Caco-2 (cell line): ENCODE measurements around the gene MLLT10. TPM values are rescaled to one million over a fixed set of nuclear protein-coding genes. Genes with fewer than 3 reads are reported as not detected.

Source experiments
- BruUV-seq: library from RNA; stranded (reverse); fragments of 400-500 nt; replicated peaks from 2 replicates; lab custom pipeline; 2021; lab: Mats Ljungman, UMichigan
- CTCF ChIA-PET: fragments of 300-600 bp; sonication (Branson Sonifier 250); formaldehyde crosslinking; loops from one replicate; lab custom pipeline; 2022; ENCODE audit warnings: antibody characterized with exemption; lab: Charles Lee
- POLR2A ChIA-PET: fragments of 300-600 bp; sonication (Branson Sonifier 250); formaldehyde crosslinking; loops from one replicate; lab custom pipeline; 2022; ENCODE audit warnings: antibody characterized with exemption; lab: Charles Lee
- DNase-seq, 2 experiments: peaks; one replicate each; pipeline versions ENCODE4 v3.0.0 to v3.0.0-alpha.2; 2020 to 2022
- H3K27me3 ChIP-seq: replicated peaks from 2 replicates; pipeline ENCODE4 v1.6.0; 2011; ENCODE audit warnings: low read length; ENCODE audit not compliant: control insufficient read depth, insufficient read depth
- H3K36me3 ChIP-seq: 2 replicates; pipeline ENCODE4 v1.5.1; 2011; ENCODE audit warnings: low read length; ENCODE audit not compliant: control insufficient read depth, insufficient read depth
- H3K4me1 ChIP-seq: fragments of 250-450 bp; sonication (Bioruptor Pico); 2 replicates; pipeline ENCODE4 v1.5.1; 2020; ENCODE audit warnings: mild to moderate bottlenecking
- H3K4me3 ChIP-seq: 2 replicates; pipeline ENCODE4 v1.5.1; 2011; ENCODE audit warnings: low read depth, mild to moderate bottlenecking, control low read depth, low read length
- H3K9me3 ChIP-seq: fragments of 250-450 bp; sonication (Bioruptor Pico); 2 replicates; pipeline ENCODE4 v1.5.1; 2020; ENCODE audit warnings: mild to moderate bottlenecking, moderate library complexity
- H3K27ac Mint-ChIP-seq: one replicate; pipeline ENCODE4 v1.8.0; 2022; ENCODE audit warnings: mixed read lengths; ENCODE audit not compliant: unreplicated experiment
- H3K27me3 Mint-ChIP-seq: one replicate; pipeline ENCODE4 v1.8.0; 2022; ENCODE audit warnings: mixed read lengths; ENCODE audit not compliant: insufficient read depth, unreplicated experiment
- H3K36me3 Mint-ChIP-seq: one replicate; pipeline ENCODE4 v1.8.0; 2022; ENCODE audit warnings: mild to moderate bottlenecking, mixed read lengths; ENCODE audit not compliant: insufficient read depth, unreplicated experiment
- H3K4me1 Mint-ChIP-seq: one replicate; pipeline ENCODE4 v1.8.0; 2022; ENCODE audit warnings: low read depth, mixed read lengths; ENCODE audit not compliant: unreplicated experiment
- H3K4me3 Mint-ChIP-seq: one replicate; pipeline ENCODE4 v1.8.0; 2022; ENCODE audit warnings: mild to moderate bottlenecking, moderate library complexity, mixed read lengths; ENCODE audit not compliant: unreplicated experiment
- H3K9me3 Mint-ChIP-seq: one replicate; pipeline ENCODE4 v1.8.0; 2022; ENCODE audit warnings: mixed read lengths; ENCODE audit not compliant: unreplicated experiment
- CTCF ChIP-seq, 2 experiments: fragments of 200-600 bp in 1 of 2; IDR thresholded peaks; 1 replicate in 1 of 2; 2 replicates in 1 of 2; pipeline versions ENCODE4 v1.5.1 to v1.8.0; 2011 to 2022; ENCODE audit warnings: antibody characterized with exemption in 1 of 2, control low read depth in 1 of 2, inconsistent platforms in 1 of 2, low read depth in 1 of 2, low read length in 1 of 2, mild to moderate bottlenecking in 1 of 2, moderate library complexity in 1 of 2; ENCODE audit not compliant: insufficient read depth in 1 of 2, severe bottlenecking in 1 of 2, unreplicated experiment in 1 of 2
- intact Hi-C: fragments of 100-400 bp; cut with micrococcal nuclease; formaldehyde crosslinking; loops from one replicate; pipeline ENCODE4 v1.10.0; 2022; ENCODE audit not compliant: unreplicated experiment
- total RNA-seq: library from RNA; stranded (reverse); gene quantifications from 2 replicates; pipeline ENCODE4 v1.2.3, GENCODE V29; 2022

MLLT10 gene
- total RNA-seq, 1 experiment from 2014 or later = 84.3 TPM

GRCh38 chr10:21518641-21519396 is 15.2 kb upstream of the MLLT10 start:
- CTCF ChIA-PET = interaction anchor here (0.6 to 1.0 kb wide), 2 partner anchors 9 to 22 kb away, joined by 3 to 9 read pairs; no protein-coding TSS in a partner anchor
- Mint-ChIP-seq H3K27ac (peak overlapping the region; percentile 80), H3K4me1 (peaks cover 55% of the 10 kb centered on the region), H3K9me3 (no peaks in the 10 kb centered on the region), H3K4me3 (peak overlapping the region; percentile 92), H3K36me3 (peaks cover 5% of the 10 kb centered on the region), H3K27me3 (no peaks in the 10 kb centered on the region)
- peak overlapping the region; percentile 71 for H3K4me3 ChIP-seq
- no peaks in the 10 kb centered on the region for H3K36me3 ChIP-seq
- no TSS peak for BruUV-seq
- H3K4me1 ChIP-seq = peaks cover 43% of the 10 kb centered on the region
- POLR2A ChIA-PET = interaction anchor here (0.6 to 1.2 kb wide), 5 partner anchors 11 to 183 kb away, joined by 3 to 10 read pairs (median 7); no protein-coding TSS in a partner anchor
- TF ChIP-seq CTCF (IDR thresholded peaks at IDR 0.05; ENCODE audit: insufficient read depth in 1 of 2, low read depth in 1 of 2, low read length in 1 of 2, severe bottlenecking in 1 of 2, unreplicated experiment in 1 of 2) = no peak
- intact Hi-C loops = loop anchor here (5.0 kb wide), 1 partner anchor 433 kb away; no protein-coding TSS in a partner anchor
- no peaks in the 10 kb centered on the region for H3K9me3 ChIP-seq
- DNase-seq = no peak
- no peaks in the 10 kb centered on the region for H3K27me3 ChIP-seq

GRCh38 chr10:21519397-21519933 is 14.6 kb upstream of the MLLT10 start:
- no peak for DNase-seq
- Histone ChIP-seq H3K27me3 (no peaks in the 10 kb centered on the region), H3K36me3 (no peaks in the 10 kb centered on the region), H3K4me1 (peaks cover 44% of the 10 kb centered on the region), H3K4me3 (no peak overlapping the region), H3K9me3 (no peaks in the 10 kb centered on the region)
- Mint-ChIP-seq H3K27ac (no peak overlapping the region), H3K9me3 (no peaks in the 10 kb centered on the region), H3K4me3 (peak overlapping the region; percentile 92), H3K4me1 (peaks cover 52% of the 10 kb centered on the region), H3K27me3 (no peaks in the 10 kb centered on the region), H3K36me3 (peaks cover 5% of the 10 kb centered on the region)
- ChIA-PET POLR2A (interaction anchor here (0.6 kb wide), 4 partner anchors 12 to 821 kb away, joined by 3 to 9 read pairs (median 5); no protein-coding TSS in a partner anchor), CTCF (no interaction called here)
- intact Hi-C loops = loop anchor here (5.0 kb wide), 1 partner anchor 433 kb away; no protein-coding TSS in a partner anchor
- no peak for TF ChIP-seq CTCF (IDR thresholded peaks at IDR 0.05; ENCODE audit: insufficient read depth in 1 of 2, low read depth in 1 of 2, low read length in 1 of 2, severe bottlenecking in 1 of 2, unreplicated experiment in 1 of 2)
- no TSS peak for BruUV-seq

- intact Hi-C loops = loop anchor here (5.0 kb wide), 1 partner anchor 432 kb away; no protein-coding TSS in a partner anchor
- Histone ChIP-seq H3K4me1 (peaks cover 42% of the 10 kb centered on the region), H3K9me3 (no peaks in the 10 kb centered on the region), H3K4me3 (no peak overlapping the region), H3K36me3 (no peaks in the 10 kb centered on the region), H3K27me3 (no peaks in the 10 kb centered on the region)
- no peak overlapping the region for H3K27ac Mint-ChIP-seq
- H3K36me3 Mint-ChIP-seq = peaks cover 11% of the 10 kb centered on the region
- no peak for TF ChIP-seq CTCF (IDR thresholded peaks at IDR 0.05; ENCODE audit: insufficient read depth in 1 of 2, low read depth in 1 of 2, low read length in 1 of 2, severe bottlenecking in 1 of 2, unreplicated experiment in 1 of 2)
- ChIA-PET POLR2A (interaction anchor here (0.6 to 1.2 kb wide), 2 partner anchors 29 to 820 kb away, joined by 3 to 7 read pairs; no protein-coding TSS in a partner anchor), CTCF (no interaction called here)
- DNase-seq = no peak
- H3K4me1 Mint-ChIP-seq = peaks cover 47% of the 10 kb centered on the region
- BruUV-seq = no TSS peak
- no peak overlapping the region for H3K4me3 Mint-ChIP-seq
- no peaks in the 10 kb centered on the region for H3K27me3 Mint-ChIP-seq
- no peaks in the 10 kb centered on the region for H3K9me3 Mint-ChIP-seq
Observed at GRCh38 chr10:21519941-21520436, 14.0 kb upstream of the MLLT10 start.
